GM12878 (cell line): ENCODE results near the gene TSPO. TPM values are rescaled to one million over a fixed set of nuclear protein-coding genes. Genes with fewer than 3 reads are reported as not detected.

Source experiments
- ATAC-seq: fragments of 200-7000 bp; cut with Tn5 transposase; 3 replicates; pipeline ENCODE4 v1.9.1; 2020; ENCODE audit warnings: mild to moderate bottlenecking, moderate library complexity
- BruUV-seq: library from RNA; stranded (reverse); fragments of 400-500 nt; replicated peaks from 2 replicates; lab custom pipeline; 2021; lab: Mats Ljungman, UMichigan
- CTCF ChIA-PET: fragments of 300-600 bp; sonication (Branson Sonifier 250); formaldehyde crosslinking; extraction: SDS; loops from one replicate; lab custom pipeline; 2021; ENCODE audit warnings: inconsistent platforms; lab: Yijun Ruan, JAX
- POLR2A ChIA-PET: fragments of 350-600 bp; formaldehyde crosslinking; extraction: SDS; loops from one replicate; lab custom pipeline; 2021; ENCODE audit warnings: inconsistent platforms; lab: Charles Lee
- RAD21 ChIA-PET: fragments of 300-600 bp; sonication (Branson Sonifier 250); formaldehyde crosslinking; loops from one replicate; lab custom pipeline; 2023; ENCODE audit warnings: antibody characterized with exemption; ENCODE audit not compliant: unreplicated experiment; lab: Charles Lee
- SMC1A ChIA-PET: fragments of 300-600 bp; sonication (Branson Sonifier 250); formaldehyde crosslinking; loops from one replicate; lab custom pipeline; 2023; ENCODE audit not compliant: unreplicated experiment, uncharacterized antibody; lab: Charles Lee
- DNase-seq: peaks from one replicate; pipeline ENCODE4 v3.0.0-alpha.2; 2011; ENCODE audit warnings: low read depth, low spot score
- FAIRE-seq: peaks from 3 replicates; lab custom pipeline; 2011; peaks lifted over from hg19 to GRCh38; lab: Jason Lieb, UNC
- H2AFZ ChIP-seq: 2 replicates; pipeline ENCODE4 v1.6.0; 2011; ENCODE audit warnings: low read depth, low read length, control low read depth; ENCODE audit not compliant: control insufficient read depth
- H3K27ac ChIP-seq: 2 replicates; pipeline ENCODE4 v1.5.1; 2011; ENCODE audit warnings: control low read depth; ENCODE audit not compliant: control insufficient read depth, insufficient read depth
- H3K27me3 ChIP-seq, 2 experiments: replicated peaks in 1 of 2; 2 replicates each; pipeline versions ENCODE4 v1.6.0 to v1.6.1; 2011; ENCODE audit warnings: low read length in 1 of 2; ENCODE audit not compliant: control insufficient read depth in 2 of 2, insufficient read depth in 2 of 2
- H3K36me3 ChIP-seq, 2 experiments: 2 replicates each; pipeline ENCODE4 v1.5.1; 2011; ENCODE audit warnings: low read length in 1 of 2; ENCODE audit not compliant: control insufficient read depth in 2 of 2, insufficient read depth in 2 of 2
- H3K4me1 ChIP-seq: 2 replicates; pipeline ENCODE4 v1.6.1; 2011; ENCODE audit warnings: mild to moderate bottlenecking, low read length, moderate library complexity, mixed read lengths; ENCODE audit not compliant: control insufficient read depth, insufficient read depth
- H3K4me2 ChIP-seq: 2 replicates; pipeline ENCODE4 v1.6.0; 2011; ENCODE audit warnings: control low read depth; ENCODE audit not compliant: control insufficient read depth, insufficient read depth
- H3K4me3 ChIP-seq: fragments of 200-600 bp; sonication (generic); 2 replicates; pipeline ENCODE4 v1.5.1; 2016
- H3K79me2 ChIP-seq: 2 replicates; pipeline ENCODE4 v1.6.0; 2011; ENCODE audit warnings: low read length; ENCODE audit not compliant: control insufficient read depth, insufficient read depth
- H3K9ac ChIP-seq: 2 replicates; pipeline ENCODE4 v1.8.0; 2011; ENCODE audit warnings: low read length, control low read depth, mixed read lengths; ENCODE audit not compliant: control insufficient read depth, insufficient read depth
- H3K9me3 ChIP-seq: replicated peaks from 3 replicates; pipeline ENCODE4 v1.5.1; 2011; ENCODE audit warnings: mild to moderate bottlenecking, low read length; ENCODE audit not compliant: control insufficient read depth, insufficient read depth
- H4K20me1 ChIP-seq: 2 replicates; pipeline ENCODE4 v1.6.0; 2011; ENCODE audit not compliant: control insufficient read depth, insufficient read depth
- ATF7 ChIP-seq: fragments of 450-650 bp; IDR thresholded peaks from 2 replicates; pipeline ENCODE4 v1.6.1; 2016; ENCODE audit warnings: low read depth, mild to moderate bottlenecking
- MTA2 ChIP-seq: fragments of 450-650 bp; IDR thresholded peaks from 2 replicates; pipeline ENCODE4 v1.6.1; 2016; ENCODE audit warnings: low read depth, mild to moderate bottlenecking, moderate library complexity
- NBN ChIP-seq: fragments of 450-650 bp; IDR thresholded peaks from 2 replicates; pipeline ENCODE4 v1.6.1; 2016
- RAD21 ChIP-seq: IDR thresholded peaks from 2 replicates; pipeline ENCODE4 v1.6.1; 2011; ENCODE audit warnings: mild to moderate bottlenecking, low read depth, low read length, moderate library complexity; ENCODE audit not compliant: insufficient read depth
- SMAD5 ChIP-seq: IDR thresholded peaks from 2 replicates; pipeline ENCODE4 v1.6.1; 2016; ENCODE audit warnings: antibody characterized with exemption, low read depth
- STAT1 ChIP-seq: fragments of 450-650 bp; conservative IDR thresholded peaks from 2 replicates; pipeline ENCODE4 v1.6.1; 2014; ENCODE audit warnings: antibody characterized with exemption, mild to moderate bottlenecking
- TBL1XR1 ChIP-seq: IDR thresholded peaks from 2 replicates; pipeline ENCODE4 v1.6.1; 2012; ENCODE audit warnings: low read depth, low read length, improper control_type of control experiment
- WGBS: methylation state at CpG from one replicate; pipeline ENCODE4 v1.1.6; 2016; ENCODE audit warnings: low lambda C conversion rate; ENCODE audit not compliant: insufficient replicate concordance, insufficient coverage; ENCODE audit errors: missing lambda C conversion rate; 5-methylcytosine and 5-hydroxymethylcytosine counted together
- in situ Hi-C: fragments of 300-500 bp; cut with MboI; formaldehyde crosslinking; loops from 9 replicates; pipeline ENCODE4 v1.14.3; 2018; ENCODE audit warnings: mixed read lengths
- intact Hi-C: fragments of 100-400 bp; cut with micrococcal nuclease; formaldehyde crosslinking; loops from one replicate; pipeline ENCODE4 v1.14.2; 2022; ENCODE audit not compliant: unreplicated experiment
- polyA plus RNA-seq, 11 experiments: library from polyadenylated mRNA; depleted of rRNA in 4 of 11; unstranded in 6 of 11; stranded (reverse) in 5 of 11; fragments of >200 nt; fragmentation: Nextera tagmentation in 4 of 11; fragmentation: Illumina TruSeq in 1 of 11; extraction: Ambion mirVana in 4 of 11; extraction: Trizol in 1 of 11; gene quantifications; 1 replicate in 1 of 11; 2 replicates in 10 of 11; pipeline versions ENCODE4 v1.2.1 to v1.2.3, GENCODE V29; 2011 to 2016; ENCODE audit warnings: inconsistent platforms in 2 of 11, missing spikeins in 2 of 11, low read depth in 1 of 11
- total RNA-seq, 4 experiments: library from RNA; depleted of rRNA in 3 of 4; stranded (reverse); fragments of >200 nt in 3 of 4; fragmentation: Illumina TruSeq in 1 of 4; extraction: Trizol in 1 of 4; gene quantifications; 2 replicates each; pipeline versions ENCODE4 v1.2.1 to v1.2.3, GENCODE V29; 2013 to 2021
- TF ChIP-seq, protein P1 (sequence below): IDR thresholded peaks from 2 replicates; pipeline ENCODE4 v1.6.1; 2012; ENCODE audit warnings: low read depth, low read length, improper control_type of control experiment
- TF ChIP-seq, protein P2 (sequence below): fragments of 450-650 bp; IDR thresholded peaks from 2 replicates; pipeline ENCODE4 v1.6.1; 2018; ENCODE audit warnings: mild to moderate bottlenecking, low read depth, moderate library complexity; ENCODE audit not compliant: partially characterized antibody

Gene TSPO
- total and polyA plus RNA-seq, 10 of the 15 experiments (the other 5 are each of a cell fraction or from before 2014, with no cell fraction given) = 1.4 to 50.5 (median 18.8) TPM

DNA sequence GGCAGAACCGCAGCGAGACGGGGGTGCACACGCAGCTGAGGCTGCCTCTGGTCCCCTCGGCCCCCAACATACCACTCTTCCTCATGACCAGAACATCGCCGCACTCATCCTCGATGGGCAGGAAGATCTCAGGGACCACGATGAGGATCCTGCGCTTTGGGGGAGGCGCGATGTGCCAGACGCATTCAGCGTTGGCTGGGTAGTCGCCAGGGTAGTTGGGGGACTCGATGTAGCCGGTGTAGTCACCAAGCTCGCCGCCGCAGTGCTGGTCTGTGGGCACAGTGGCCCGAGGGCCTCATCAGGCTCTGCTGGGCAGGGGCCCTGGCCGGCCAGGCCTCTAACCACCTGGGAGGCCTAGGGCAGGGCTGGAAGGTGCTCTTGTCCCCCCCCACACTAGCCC is 58.6 kb downstream of the TSPO start (continued):
- TF ChIP-seq RAD21 (no peak), SMAD5 (no peak)

DNA sequence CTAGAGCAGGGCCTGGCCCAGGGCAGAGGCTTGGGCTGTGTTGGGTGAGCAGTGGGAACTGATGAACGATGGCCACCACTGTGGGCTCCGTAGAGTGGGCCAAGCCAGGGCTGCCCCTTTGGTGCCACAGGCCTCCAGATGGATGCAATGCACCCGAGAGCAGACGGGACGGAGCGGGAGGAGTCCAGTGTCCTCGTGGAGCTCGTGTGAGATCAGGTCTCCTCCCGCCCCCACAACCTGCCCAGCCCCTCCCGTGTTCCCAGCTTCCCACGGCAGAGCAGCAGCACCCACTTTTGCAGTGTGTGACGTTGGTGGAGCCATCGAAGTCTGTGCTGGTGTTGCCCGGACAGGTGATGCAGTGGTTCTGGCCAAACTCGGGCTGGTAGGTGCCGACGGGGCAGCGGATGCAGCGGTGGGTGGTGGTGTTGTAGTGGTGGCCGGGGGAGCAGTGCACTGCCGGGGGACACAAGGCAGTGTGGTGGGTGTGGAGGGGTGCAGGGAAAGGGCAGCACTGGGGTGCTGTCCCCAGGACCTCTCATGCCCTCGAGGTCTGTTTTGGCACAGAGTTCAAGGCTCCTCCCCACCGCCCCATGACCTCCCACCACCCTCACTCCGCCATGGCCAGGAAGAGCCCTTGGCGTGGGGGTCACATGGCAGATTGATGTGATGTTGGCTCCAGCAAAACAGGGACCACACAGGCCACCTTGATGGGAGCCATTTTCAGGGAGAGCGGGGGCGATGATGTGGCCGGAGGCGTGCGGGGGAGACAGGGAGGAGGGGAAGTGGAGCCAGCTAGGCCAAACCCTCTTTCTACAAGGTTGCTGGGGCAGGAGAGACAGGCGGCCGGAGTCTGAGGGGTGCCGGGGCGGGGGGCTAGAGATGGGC is 59.5 kb downstream of the TSPO start:
- Histone ChIP-seq H3K79me2 (no peaks in the 10 kb centered on the region), H3K4me3 (no peak overlapping the region), H3K27me3 (no peaks in the 10 kb centered on the region; a peak in 2 of 4 replicates), H3K36me3 (no peaks in the 10 kb centered on the region), H3K27ac (no peak overlapping the region), H3K9me3 (no peaks in the 10 kb centered on the region), H3K4me1 (no peaks in the 10 kb centered on the region), H4K20me1 (no peaks in the 10 kb centered on the region; the same call in 1 of the 2 replicates), H2AFZ (no peak overlapping the region), H3K4me2 (no peak overlapping the region), H3K9ac (no peak overlapping the region)
- no TSS peak for BruUV-seq
- TF ChIP-seq NBN (no peak), STAT1 (no peak), ATF7 (no peak), MTA2 (no peak), TBL1XR1 (no peak)
- TF ChIP-seq, protein P1, sequence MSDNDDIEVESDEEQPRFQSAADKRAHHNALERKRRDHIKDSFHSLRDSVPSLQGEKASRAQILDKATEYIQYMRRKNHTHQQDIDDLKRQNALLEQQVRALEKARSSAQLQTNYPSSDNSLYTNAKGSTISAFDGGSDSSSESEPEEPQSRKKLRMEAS = no peak
- TF ChIP-seq, protein P2, sequence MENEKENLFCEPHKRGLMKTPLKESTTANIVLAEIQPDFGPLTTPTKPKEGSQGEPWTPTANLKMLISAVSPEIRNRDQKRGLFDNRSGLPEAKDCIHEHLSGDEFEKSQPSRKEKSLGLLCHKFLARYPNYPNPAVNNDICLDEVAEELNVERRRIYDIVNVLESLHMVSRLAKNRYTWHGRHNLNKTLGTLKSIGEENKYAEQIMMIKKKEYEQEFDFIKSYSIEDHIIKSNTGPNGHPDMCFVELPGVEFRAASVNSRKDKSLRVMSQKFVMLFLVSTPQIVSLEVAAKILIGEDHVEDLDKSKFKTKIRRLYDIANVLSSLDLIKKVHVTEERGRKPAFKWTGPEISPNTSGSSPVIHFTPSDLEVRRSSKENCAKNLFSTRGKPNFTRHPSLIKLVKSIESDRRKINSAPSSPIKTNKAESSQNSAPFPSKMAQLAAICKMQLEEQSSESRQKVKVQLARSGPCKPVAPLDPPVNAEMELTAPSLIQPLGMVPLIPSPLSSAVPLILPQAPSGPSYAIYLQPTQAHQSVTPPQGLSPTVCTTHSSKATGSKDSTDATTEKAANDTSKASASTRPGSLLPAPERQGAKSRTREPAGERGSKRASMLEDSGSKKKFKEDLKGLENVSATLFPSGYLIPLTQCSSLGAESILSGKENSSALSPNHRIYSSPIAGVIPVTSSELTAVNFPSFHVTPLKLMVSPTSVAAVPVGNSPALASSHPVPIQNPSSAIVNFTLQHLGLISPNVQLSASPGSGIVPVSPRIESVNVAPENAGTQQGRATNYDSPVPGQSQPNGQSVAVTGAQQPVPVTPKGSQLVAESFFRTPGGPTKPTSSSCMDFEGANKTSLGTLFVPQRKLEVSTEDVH = no peak
- RAD21 ChIA-PET = no interaction called here
- intact Hi-C loops (no loop called here), in situ Hi-C loops (no loop called here)
- POLR2A ChIA-PET = no interaction called here
- SMC1A ChIA-PET = no interaction called here
- CTCF ChIA-PET = no interaction called here
- ATAC-seq (no peak), DNase-seq (no peak), FAIRE-seq (no peak)
- 38% methylated on average over 27 of the region's 34 CpGs for WGBS
